Placental epithelial cell (primary cell): ENCODE data around the gene RFXANK. TPM values are rescaled to one million over a fixed set of nuclear protein-coding genes. Genes with fewer than 3 reads are reported as not detected.

Experiments used
- small RNA-seq: library from RNA; depleted of rRNA; stranded (forward); fragments of <200 nt; gene quantifications from one replicate; pipeline ENCODE3, GENCODE V24; 2012
- total RNA-seq: library from RNA; depleted of rRNA; stranded (reverse); fragments of >200 nt; gene quantifications from 2 replicates; pipeline ENCODE4 v1.2.3, GENCODE V29; 2012

Gene RFXANK, protein sequence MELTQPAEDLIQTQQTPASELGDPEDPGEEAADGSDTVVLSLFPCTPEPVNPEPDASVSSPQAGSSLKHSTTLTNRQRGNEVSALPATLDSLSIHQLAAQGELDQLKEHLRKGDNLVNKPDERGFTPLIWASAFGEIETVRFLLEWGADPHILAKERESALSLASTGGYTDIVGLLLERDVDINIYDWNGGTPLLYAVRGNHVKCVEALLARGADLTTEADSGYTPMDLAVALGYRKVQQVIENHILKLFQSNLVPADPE
- total RNA-seq, result 53.6 and 64.8 TPM in 2 replicates

DNA sequence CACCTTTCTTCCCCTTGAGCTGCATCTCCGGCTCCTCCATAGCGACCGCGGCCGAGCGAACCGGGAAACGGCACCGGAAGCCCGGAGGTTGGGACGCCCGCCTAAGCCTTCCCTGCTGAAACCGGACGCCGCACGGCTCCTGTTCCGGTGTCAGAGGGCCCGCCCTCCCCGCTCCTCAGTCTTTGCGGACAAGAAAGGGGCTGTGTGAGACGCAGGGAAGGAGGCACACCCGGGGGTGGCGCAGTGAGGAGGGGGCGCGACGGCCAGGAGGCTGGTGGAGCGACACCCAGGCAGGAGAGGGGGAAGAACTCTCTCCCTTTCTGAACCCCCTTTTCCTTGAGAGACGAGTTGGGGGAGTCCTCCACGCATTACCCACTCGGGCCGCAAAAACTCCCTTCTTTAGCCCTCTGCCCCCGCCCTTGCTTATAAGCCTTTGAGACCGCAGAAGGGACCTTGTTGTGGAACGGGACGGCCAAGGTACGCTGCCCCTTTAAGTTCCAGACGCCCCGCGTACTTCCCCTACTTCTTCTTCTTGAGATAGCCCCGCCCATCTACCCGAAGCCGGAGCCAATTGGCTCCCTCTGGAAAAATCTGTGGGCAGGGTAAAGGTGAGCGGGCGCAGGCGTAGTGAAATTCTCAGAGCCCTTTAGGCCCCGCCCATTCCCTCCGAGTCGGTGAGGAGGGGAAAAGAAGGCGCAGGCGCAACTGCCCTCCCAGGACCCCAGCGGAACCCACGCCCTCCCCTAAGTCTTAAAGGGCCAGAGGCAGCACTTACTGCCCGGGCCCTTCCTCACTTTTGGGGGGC, at the start of gene RFXANK, which contains the start of gene BORCS8:
TSS of gene RFXANK (plus strand) at position 181 of the 805 bp plus-strand sequence. CDS start 1,689 bp downstream, outside the sequence.
TSS of gene BORCS8 (minus strand) at position 75 of the 805 bp plus-strand sequence. CDS start at position 40, 35 bp downstream.

DNA sequence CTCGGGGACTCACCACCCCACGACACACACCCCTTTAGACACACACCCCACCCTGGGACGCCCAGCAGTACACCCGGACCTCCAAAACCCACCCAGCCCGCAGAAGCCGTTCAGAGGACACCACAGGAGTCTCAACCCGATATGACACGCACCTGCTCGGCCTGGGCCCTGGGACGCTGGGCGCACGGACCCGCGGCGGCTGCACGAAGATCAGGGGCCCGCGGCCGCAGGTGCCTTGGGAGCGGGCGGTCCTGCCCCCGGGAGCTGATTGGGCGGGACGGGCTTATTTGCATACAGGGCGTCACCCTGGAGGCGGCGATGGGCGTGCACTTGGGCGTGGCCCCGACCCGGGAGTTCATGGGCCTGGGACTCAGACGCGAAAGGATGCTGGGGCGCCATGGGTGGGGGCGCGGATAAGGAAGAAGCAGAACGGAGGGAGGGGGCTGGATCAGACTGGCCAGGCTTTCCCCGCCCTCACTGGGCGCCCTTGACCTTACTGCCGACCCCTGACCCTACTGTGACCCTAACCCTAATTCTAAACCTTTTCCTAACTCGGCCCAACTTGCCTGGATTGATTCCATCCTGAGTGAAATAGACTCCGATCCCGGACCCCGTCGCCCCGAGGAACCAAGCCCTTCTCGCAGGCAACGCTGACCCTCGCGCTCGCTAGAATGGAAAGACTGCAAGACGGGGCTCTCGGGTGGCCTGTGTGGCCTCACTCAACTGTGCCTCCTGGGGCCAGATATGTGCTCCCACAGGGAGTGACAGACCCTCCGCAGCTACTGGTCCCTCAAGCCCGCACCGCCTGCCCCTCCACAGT, 21.8 kb upstream of the RFXANK start, which contains the start of gene MEF2B:
TSS of gene MEF2B (minus strand) at position 211 of the 820 bp plus-strand sequence. CDS start 19,528 bp downstream, outside the sequence.

DNA sequence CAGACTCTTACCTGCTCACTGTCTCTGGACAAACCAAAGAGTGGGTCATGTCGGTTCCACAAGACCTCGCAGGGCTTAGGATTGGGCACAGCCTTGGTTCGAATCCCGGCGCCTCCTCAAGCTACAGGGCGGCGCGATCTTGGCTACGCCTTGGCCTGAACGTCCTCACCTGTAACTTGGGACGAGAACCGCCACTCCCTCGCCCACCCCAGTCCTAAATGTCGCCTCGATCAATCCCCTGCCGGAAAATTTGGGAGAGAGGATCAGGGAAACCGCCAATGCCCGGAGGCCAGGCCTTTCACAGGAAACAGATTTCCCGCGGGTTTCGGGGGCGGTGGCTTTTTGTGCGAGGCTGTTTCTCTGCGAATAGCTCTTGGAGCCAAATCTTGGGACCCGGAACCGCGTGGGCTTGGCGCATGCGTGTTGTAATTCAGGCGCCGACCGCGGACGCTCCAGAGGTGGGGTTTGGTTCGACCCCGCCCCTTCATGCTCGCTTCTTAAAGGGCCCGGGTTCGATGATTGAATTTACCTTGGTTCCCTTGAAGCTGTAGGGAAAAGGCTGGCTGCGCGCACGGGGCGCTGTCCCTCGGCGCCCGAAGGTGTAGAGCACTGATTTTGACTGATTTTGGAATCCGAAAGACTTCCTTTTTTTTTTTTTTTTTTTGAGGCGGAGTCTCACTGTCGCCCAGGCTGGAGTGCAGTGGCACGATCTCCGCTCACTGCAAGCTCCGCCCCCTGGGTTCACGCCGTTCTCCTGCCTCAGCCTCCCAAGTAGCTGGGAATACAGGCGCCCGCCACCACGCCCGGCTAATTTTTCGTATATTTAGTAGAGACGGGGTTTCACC, 11.2 kb downstream of the RFXANK start, which contains the start of gene NR2C2AP:
TSS of gene NR2C2AP (minus strand) at position 403 of the 845 bp plus-strand sequence. CDS start at position 49, 354 bp downstream.

DNA sequence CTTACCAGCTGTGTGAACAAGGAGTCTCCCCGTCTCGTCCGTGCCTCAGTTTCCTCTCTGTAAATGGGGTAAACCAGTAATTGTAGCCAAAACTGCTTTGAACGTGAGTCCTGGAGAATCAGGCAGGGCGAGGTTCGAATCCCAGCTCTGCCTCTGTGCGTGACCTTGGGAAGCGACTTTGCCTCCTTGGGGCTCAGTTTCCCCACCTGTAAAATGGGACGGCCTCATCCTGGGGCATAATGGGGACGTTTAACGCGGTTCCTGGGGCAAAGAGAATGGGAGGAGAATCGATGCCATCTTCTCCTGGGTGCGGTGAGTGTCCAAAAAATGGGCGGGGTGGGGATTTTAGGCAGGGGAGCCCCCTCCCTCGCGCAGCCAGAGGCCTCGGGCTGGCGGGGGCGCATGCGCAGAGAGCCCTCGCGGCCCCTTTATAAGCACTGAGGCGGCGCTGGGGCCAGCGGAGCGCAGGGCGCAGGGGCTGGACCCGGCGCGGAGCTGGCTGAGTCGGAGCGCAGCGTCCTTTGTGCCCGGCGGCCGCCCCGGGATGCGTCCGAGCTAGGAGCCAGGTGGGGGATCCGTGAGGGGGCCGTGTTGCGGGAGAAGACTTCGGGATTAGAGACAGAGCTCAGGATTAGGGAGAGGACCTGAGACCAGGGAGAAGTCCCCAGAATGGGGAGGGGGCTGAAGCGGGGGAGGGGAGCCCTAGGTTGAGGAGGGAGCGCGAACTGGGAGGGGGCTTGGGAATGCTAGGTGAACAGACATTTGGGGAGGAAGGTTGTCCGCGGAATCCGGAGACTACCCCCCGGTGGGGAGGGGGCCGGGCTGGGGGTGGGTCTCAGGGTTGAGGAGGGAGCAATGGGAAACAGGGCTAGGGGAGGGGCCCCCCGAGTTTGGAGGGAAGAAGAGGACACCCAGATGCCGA, 19.7 kb downstream of the RFXANK start, which contains the start of gene NCAN:
TSS of gene NCAN (plus strand) at position 460 of the 922 bp plus-strand sequence. CDS start 4,996 bp downstream, outside the sequence.

Small RNAs within 50 kb of the gene (small RNA-seq; reads per million reads assigned to genes)
- not detected for gene RNU6-1028P

Other genes starting within 250 kb of the RFXANK start
- 23.9 and 25.7 TPM in 2 replicates for gene SUGP2, start 158.7 kb upstream of the RFXANK start, total RNA-seq
- 27.1 and 41.2 TPM in 2 replicates for gene ARMC6, start 158.7 kb upstream of the RFXANK start, total RNA-seq
- gene SLC25A42, start 128.3 kb upstream of the RFXANK start, total RNA-seq, result 8.5 and 12.6 TPM in 2 replicates
- 16.1 TPM in 2 replicates for gene TMEM161A, start 53.8 kb upstream of the RFXANK start, total RNA-seq
- 0.39 TPM in 1 of 2 replicates, not detected in the other for gene MEF2B, start 22.0 kb upstream of the RFXANK start, total RNA-seq
- gene BORCS8, start 106 bp upstream of the RFXANK start, total RNA-seq, result 11.0 and 15.7 TPM in 2 replicates
- gene NR2C2AP, start 11.2 kb downstream of the RFXANK start, total RNA-seq, result 7.6 and 9.0 TPM in 2 replicates
- gene NCAN, start 19.7 kb downstream of the RFXANK start, total RNA-seq, result under 0.01 TPM in 1 of 2 replicates, not detected in the other
- 1.2 and 2.0 TPM in 2 replicates for gene TM6SF2, start 81.0 kb downstream of the RFXANK start, total RNA-seq
- 27.1 and 33.4 TPM in 2 replicates for gene SUGP1, start 128.3 kb downstream of the RFXANK start, total RNA-seq
- 47.5 and 64.8 TPM in 2 replicates for gene MAU2, start 128.6 kb downstream of the RFXANK start, total RNA-seq
- gene GATAD2A, start 213.4 kb downstream of the RFXANK start, total RNA-seq, result 55.0 and 69.0 TPM in 2 replicates